H54 (cell line): ENCODE data around the gene MAT2A.
"Not testable (repeated sequence)": the region's sequence is repeated elsewhere in the genome, so short reads cannot be mapped to it uniquely, and the experiment has no call there.

Experiments
- DNase-seq: peaks from one replicate; pipeline ENCODE4 v3.0.0; 2011; ENCODE audit warnings: low spot score, mixed read lengths; ENCODE audit not compliant: insufficient read length
- FAIRE-seq: peaks from 3 replicates; lab custom pipeline; 2011; peaks lifted over from hg19 to GRCh38; lab: Jason Lieb, UNC
- POLR2A ChIP-seq: IDR thresholded peaks from 2 replicates; pipeline ENCODE4 v1.6.1; 2011; ENCODE audit warnings: low read depth, mild to moderate bottlenecking, low read length

The MAT2A gene

DNA sequence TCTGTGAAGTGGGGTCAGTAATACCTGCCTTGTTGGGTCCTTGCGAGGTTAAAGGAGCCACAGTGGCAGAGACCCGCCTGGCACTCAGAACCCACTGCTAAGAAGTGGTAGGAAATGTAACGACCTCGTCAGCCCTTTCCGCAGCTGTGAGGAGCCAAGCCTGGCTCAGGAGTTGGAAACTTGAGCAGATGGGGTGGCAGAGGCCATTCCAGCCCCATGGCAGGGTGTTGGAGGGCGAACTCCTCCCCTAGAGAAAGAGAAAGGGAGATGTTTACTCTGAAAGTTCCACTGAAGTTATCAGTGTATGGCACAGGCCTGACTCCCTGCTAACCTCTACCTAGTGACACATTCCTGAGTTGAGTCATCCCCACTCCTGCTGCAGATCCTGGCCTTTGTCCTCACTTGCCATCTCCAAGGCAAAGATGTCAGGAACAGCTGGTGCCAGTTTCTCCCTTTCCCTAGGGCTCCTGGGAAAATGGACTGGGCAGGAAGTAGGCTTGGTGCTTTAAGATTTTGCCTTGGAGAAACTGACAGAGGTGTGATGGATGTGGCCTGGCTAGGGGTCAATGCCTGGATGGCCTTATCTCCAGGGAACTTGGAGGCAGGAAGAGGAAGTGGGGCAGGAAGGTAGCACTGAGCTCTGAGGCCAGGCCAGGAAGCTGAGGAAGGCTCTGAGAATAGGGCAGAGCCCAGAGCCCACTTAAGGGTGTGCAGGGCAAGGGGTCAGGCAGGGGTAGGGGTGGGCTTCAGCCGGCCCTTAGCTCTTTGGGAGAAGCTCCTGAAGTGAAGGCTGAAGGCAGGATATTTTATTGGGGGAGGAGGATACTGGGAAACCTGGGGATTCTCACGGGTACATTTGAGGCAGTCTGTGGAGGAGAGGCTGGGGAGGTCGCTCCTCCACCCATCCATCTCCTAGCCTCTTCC lies 46.2 kb downstream of the MAT2A start:
- FAIRE-seq (peak; percentile 69), DNase-seq (peak; percentile 83)
- peak; percentile 9; the same call in 1 of the 2 replicates for TF ChIP-seq POLR2A

GRCh38 chr2:85585781-85586105 lies 46.8 kb downstream of the MAT2A start:
- FAIRE-seq (no peak), DNase-seq (peak; percentile 61)
- no peak for TF ChIP-seq POLR2A

DNA sequence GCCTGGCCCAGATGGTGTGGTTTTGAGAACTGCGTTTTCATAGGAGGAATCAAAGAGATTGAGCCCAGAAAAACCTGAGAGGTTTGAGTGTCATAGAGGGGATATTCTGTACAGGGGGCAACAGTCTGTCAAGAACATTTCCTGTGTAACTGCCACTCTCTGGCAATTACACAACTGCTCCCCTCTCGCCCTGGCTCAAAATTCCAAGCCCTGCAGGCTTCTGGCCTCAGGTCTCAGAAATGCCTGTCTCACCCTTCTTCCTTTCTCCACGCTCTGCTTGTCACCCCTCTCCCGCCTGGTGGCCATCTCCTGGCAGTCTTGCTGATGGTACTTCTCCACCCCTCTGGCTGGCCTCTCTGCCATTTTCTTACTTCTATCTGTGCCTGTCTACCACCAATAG lies 49.3 kb downstream of the MAT2A start:
- DNase-seq (no peak), FAIRE-seq (no peak)
- TF ChIP-seq POLR2A: no peak

DNA sequence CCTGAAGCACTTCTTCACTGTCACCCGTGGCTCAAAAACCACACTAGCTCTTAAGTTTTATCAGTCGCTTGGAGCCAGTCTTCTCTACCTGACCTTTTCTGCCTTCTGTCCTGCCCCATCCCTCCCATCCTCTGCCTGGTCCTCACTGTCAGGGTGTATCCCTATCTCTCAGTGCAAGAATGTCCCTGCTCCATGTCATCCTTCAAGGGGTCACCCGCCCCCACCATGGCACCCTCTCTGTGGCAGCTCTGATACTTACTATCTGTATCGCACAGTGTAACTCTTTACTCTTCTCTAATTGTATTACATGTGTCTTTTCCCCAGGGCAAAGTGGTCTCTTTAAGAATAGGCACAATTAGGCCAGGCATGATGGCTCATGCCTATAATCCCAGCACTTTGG lies 49.7 kb downstream of the MAT2A start:
- FAIRE-seq: no peak
- TF ChIP-seq POLR2A: no peak
- DNase-seq: no peak

DNA sequence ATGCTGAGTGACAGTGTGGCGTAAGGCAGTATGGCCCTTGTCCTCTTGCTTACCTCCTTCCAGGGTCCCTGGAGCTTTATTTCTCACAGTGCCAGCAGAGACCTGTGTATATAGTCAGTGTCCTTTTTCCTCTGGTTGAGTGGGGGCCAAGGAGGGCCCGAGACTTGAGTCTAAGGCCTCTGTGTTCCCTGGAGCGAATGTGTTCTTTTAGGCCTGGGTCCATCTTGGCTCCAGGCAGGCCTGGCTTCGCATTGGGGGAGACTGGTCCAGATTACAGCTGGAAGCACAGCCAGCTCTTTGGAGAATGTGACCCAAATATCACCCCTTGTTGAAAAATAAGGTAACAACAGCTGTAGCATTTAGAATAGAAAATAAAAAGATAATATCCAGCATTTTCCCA lies 50.2 kb downstream of the MAT2A start:
- no peak for FAIRE-seq
- TF ChIP-seq POLR2A: no peak
- no peak for DNase-seq

- no peak for FAIRE-seq
- no peak for TF ChIP-seq POLR2A
Measured at GRCh38 chr2:85589982-85590791, 51.2 kb downstream of the MAT2A start.

GRCh38 chr2:85590950-85591349 lies 52.0 kb downstream of the MAT2A start:
- no peak for DNase-seq
- no peak for FAIRE-seq
- no peak for TF ChIP-seq POLR2A

More at GRCh38 chr2:85589982-85590791, 51.2 kb downstream of the MAT2A start:
- DNase-seq: peak; percentile 69

GRCh38 chr2:85591563-85591962 lies 52.6 kb downstream of the MAT2A start:
- no peak for FAIRE-seq
- no peak for DNase-seq
- no peak for TF ChIP-seq POLR2A

GRCh38 chr2:85592299-85592698 lies 53.3 kb downstream of the MAT2A start:
- FAIRE-seq: not testable (repeated sequence)

GRCh38 chr2:85593023-85593422 lies 54.1 kb downstream of the MAT2A start:
- DNase-seq (no peak), FAIRE-seq (no peak)
- TF ChIP-seq POLR2A: no peak

More at GRCh38 chr2:85592299-85592698, 53.3 kb downstream of the MAT2A start:
- not testable (repeated sequence) for DNase-seq
